ENCODE results near the gene ATP8B4.
"Not testable (repeated sequence)": the region's sequence is repeated elsewhere in the genome, so short reads cannot be mapped to it uniquely, and the experiment has no call there.

Gene ATP8B4

DNA sequence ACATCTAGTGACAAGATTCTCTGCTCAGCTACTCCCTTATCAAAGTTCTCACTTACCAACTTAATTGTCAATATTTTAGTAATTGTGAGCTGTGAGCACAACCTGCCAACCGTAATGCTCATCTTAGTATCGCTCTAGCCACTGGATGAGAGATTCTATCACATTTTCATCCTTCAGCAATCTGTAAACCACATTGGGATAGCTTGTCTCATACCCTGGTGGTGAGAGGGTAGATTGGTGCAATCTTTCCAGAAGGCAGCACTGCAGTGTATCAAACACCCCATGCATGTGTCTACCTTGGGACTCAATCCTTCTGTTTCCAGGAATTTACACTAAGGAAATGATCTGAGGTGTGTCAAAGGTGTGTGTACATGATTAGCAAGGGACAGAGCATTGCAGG lies 18.9 kb upstream of the ATP8B4 start:
- DNase-seq: peak; percentile 11

DNA sequence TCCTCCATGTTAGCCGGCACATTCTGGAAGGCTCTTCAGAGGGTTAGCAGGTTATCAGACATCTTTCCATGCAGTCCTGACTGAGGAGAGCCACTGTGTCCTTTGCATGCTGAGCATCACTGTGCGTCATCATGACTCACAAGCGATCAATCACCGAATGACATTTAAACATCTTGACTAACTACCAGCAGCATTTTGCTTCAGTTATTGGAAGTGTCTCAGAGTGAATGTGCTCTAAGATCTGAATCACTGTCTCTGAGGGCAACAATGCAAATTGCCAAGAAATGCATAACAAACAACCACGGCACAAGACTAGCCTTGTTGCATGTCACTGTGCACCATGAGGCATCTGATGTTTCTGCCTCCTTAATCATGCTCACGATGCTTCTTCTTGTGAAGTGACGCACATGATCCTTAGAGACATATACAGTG lies 18.3 kb upstream of the ATP8B4 start:
- DNase-seq: peak; percentile 96

DNA sequence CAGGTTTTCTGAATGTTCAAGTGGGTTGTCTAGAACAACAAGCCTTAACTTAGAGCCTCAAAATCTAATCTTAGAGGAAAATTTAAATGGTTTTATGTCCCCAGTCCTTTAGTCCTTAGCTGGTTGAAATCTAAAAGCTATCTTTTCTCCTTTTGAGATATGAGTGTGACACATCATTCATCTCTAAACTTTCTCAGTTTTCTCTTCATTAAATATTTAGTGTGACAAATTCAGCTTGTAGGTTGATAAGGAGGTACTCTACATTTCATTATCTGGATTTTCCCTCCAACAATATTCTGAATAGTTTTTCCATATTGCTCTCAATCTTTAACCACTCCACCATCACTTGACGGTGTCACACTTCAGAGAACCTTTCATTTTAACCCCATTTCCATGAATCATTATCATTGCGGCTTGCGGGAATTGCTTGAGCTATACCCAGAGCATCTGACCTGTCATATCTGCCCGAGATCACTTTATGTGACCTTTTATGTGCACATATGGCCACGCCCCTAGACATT lies 16.1 kb upstream of the ATP8B4 start:
- peak; percentile 78 for DNase-seq

DNA sequence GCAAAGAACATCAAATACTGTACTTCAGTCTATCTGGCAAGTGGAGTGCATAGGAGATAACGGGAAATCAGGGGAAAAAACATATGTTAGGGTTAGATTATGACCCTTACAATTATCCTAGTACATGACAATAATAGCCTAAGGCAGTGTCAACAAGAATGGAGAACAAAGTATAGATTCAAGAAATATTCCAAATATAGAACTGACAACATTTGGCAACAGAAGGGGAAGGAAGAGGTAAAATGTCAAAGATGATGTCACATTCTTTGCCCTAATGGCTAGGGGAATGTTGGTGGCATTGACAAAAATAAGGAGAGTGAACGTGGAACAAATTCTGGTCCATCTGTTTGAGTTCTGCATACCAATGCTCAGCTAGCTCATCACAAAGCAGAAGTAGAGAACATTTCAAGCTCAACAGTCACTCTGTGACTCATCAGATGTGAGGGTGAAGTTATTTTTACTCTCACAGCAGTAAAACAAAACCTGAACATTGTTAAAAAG lies 15.5 kb upstream of the ATP8B4 start:
- DNase-seq: peak; percentile 92

DNA sequence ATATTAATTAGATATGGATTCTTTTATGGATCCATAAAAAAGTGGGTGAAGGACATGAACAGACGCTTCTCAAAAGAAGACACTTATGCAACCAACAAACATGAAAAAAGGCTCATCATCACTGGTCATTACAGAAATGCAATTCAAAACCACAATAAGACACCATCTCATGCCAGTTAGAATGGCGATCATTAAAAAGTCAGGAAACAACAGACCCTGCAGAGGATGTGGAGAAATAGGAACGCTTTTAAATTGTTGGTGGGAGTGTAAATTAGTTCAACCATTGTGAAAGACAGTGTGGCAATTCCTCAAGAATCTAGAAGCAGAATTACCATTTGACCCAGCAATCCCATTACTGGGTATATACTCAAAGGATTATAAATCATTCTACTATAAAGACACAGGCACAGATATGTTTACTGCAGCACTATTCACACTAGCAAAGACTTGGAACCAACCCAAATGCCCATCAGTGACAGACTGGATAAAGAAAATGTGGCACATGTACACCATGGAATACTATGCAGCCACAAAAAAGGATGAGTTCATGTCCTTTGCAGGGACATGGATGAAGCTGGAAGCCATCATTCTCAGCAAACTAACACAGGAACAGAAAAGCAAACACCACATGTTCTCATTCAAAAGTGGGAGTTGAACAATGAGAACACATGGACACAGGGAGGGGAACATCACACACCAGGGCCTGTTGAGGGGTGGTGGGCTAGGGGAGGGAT lies 13.4 kb upstream of the ATP8B4 start:
- not testable (repeated sequence) for DNase-seq

DNA sequence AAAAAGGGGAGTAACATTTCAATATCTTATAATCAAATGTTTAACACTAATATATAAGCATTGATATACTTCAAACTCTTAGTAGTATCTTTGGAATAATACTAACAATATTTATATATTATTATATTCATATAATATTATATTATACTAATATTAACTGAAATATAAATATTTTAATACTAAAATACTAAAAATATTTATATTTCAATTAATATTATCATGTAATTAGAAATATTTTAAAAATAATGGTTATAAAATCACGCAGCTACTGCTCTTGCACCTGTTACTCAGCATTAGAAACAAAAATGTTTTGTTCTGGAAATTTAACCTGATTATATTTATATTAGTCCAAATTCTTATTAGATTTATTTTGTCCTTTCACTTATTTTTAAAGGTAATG lies 12.6 kb upstream of the ATP8B4 start:
- no peak for DNase-seq

DNA sequence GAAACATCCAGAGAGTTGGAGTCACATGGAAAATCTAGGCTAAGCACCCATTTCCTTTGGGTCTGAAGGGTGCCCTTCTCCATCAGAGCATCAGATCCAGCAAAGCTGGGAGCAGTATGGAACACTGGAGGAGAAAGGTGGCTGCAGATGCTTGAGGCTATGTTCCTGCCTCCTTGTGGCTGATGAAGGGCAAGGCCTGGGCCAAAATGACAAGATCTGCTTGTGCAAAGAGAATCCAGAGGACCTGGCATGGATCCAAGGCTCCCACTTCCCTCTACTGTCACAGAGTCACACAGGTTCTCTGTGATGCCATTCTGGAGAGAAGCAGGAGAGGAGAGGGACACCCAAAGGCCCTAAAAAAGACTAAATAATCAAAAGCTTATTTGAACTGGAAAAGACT lies 9.2 kb upstream of the ATP8B4 start:
- no peak for DNase-seq

DNA sequence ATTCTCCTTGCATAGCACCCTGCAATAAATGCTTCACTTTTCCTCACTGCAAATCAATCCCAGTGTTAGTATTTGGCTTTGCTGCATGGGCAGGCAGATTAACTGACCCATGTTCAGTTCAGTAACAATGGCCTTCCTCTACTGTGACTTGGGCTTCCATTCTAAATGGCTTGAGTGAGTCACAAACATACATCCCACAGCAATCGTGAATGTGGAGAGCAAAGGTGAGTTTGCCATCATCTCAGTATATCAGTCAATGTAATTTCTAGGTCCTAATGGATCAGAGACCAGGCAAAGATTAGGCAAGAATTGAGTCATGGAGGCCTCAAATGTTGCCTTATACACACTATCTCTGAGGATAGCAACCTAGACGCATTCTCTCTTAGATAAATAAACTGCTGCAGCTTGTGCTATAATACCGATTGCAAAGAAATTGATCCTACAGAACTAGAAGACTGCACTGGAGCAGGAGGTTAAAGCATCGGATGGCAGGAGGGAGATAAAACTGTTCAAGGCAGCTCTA lies 8.3 kb upstream of the ATP8B4 start:
- DNase-seq: no peak

DNA sequence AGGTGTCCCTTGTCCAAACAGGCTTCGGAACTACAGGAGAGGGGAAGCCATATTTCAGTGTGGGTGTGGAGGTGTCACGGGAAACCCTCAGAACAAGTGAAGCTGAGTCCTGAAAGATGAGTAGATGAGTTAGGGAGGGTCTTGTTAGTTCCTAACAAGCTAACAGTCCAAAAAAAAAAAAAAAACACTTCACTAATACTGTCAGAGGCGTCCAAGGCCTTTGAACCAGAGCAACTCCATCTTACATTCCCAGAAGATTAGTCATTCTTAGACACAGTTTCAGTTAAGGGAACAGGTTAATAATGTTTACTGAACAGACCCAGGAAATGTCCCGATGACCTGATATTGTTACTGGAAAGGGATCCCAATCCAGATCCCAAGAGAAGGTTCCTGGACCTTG lies 7.0 kb upstream of the ATP8B4 start:
- DNase-seq: no peak

DNA sequence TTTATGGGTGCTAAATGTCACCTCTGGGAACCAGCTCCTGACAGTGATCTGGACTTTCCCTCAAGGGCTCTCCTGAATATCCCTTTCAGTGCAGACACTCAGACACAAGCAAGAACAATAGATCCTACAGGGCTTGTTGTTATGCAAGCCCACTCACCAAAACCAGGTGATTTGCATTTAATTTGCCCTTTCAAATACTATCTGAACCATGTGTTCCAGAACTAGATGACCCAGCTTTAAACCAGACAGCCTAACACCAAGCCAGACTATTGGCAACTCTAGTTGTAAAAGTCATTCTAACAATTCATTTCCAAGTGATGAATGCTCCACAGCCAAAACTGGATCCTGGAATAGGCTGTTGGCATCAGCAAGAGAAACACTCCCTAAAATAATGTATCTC lies 5.6 kb upstream of the ATP8B4 start:
- no peak for DNase-seq

DNA sequence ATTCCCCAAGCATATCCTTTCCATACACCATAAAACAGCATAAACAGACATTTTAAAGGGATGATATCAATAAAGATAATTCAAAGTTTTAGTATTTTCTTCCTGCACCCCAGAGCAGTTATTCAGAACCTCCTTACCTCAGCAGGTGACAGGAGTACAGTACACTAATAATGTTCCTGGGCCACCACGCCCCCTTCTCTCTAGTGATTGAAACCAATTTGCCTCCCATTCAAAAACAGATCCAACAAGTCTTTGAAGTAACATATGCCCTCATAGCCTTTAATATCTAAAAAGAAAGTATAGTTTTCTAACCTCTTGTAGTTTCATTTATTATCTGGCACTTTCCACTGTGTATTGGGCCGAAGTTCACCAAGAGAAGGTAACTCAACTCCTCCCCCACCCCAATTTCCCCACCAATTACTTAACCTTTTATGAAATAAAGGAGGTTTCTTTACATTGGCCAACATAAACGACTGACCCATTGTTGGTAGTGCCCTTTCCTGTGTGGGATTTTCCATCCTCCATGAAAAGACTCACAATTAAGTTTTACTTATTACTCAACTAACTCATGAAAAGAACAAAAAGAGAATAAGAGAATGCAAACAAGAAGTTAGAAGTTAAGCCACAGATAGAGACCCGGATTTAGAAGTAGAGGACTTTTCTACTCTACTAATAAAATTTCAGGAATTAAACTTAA lies 5.0 kb upstream of the ATP8B4 start:
- no peak for DNase-seq

DNA sequence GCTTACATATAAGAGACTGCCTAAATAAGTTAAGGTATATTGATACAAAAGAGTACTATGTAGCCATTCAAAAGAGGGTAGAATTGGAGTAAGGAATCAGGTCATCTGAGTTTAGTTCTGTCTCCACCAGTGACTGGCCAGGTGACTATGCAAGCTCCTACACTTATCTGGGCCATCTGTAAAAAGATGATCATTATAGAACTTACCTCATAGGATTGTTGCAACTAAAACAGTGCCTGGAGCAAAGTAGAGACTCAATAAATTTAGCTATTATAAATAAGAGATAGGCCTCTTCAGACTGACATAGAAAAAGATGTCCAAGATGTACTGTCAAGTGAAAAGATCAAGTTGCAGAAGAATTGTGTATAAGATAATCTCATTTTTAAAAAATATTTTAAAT lies 1.7 kb upstream of the ATP8B4 start:
- DNase-seq: no peak

DNA sequence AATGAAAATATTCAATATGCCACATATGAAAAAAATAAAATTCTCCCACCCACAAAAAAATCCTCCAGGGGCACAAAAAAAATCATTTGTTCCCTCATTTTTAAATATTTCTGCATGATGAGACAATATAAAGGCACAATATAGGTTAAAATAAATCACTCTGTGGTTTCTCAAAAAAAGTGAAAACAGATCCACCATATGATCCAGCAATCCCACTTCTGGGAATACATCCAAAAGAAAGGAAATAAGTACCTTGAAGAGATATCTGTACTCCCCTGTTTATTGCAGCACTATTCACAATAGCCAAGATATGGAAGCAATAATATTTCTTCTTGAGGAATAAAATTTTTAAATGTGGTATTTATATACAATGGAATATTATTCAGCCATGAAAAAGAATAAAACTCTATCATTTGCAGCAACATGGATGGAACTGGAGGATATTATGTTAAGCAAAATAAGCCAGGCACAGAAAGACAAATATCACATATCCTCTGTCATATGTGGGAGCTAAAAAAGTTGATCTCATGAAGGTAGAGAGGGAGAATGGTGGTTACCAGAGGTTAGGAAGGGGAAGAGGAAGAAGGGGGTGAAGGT lies 1.5 kb downstream of the ATP8B4 start:
- no peak for DNase-seq

DNA sequence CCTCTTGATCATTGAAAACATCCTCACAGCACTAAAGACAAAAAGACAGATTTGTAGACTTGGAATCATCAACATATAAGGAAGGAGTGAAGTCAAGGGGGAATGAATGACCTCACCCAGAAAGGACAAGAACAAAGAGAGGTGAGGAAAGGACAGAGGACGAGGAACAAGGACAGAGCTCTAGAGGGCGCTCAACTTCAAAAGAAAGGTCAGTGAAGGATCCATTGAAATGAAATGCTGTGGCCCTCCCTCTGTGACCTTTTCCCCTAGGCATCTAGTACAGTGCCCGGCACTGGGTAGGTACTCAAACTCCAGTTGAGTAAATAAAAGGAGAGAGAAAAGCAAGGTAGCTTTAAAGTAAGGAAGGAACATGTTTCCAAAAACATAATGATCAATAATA lies 2.6 kb downstream of the ATP8B4 start:
- DNase-seq: peak; percentile 64

DNA sequence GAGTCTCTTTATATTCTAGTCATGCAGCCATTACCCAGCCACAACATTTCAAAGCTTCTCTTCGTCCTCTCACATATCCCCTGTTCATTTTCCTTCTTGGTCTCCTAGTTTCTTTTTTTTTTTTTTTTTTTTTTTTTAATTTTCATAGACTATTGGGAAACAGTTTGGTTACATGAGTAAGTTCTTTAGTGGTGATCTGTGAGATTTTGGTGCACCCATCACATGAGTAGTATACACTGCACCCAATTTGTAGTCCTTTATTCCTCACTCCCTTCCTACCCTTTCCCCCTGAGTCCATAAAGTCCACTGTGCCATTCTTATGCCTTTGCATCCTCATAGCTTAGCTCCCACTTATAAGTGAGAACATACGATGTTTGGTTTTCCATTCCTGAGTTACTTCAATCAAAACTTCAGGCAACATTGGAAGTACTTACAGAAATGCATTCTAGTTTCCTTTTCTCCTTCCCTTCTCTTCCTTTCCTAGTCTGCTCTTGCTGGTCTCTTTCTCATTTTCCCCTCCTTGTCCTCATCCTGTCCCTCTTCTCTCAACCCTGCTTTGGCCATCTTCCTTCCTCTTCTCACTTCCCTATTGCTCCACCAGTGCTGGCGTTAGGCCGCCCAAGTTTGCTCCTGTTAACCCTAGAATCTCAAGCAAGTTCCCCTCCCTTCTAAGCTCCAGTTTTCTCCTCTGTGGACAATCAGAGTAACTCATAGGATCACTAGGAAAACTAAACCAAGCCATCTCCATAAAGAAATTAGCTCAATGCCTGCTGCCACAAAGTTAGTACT lies 4.8 kb downstream of the ATP8B4 start:
- no peak for DNase-seq

DNA sequence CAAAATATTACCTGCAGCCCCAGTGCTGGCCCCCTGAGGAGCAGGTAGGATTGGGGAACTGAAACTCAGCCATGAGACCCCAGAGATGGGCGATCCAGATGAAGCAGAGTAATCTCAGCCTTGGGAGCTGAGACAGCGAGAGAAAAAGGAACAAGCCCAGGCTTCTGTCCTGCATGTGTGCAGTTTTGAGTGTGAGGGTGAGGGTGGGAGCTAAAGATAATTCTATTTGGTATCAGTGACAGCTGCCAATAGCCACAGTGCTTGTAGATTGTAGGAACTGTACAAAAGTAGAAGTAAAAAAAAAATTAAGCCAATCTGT lies 5.9 kb downstream of the ATP8B4 start:
- no peak for DNase-seq

DNA sequence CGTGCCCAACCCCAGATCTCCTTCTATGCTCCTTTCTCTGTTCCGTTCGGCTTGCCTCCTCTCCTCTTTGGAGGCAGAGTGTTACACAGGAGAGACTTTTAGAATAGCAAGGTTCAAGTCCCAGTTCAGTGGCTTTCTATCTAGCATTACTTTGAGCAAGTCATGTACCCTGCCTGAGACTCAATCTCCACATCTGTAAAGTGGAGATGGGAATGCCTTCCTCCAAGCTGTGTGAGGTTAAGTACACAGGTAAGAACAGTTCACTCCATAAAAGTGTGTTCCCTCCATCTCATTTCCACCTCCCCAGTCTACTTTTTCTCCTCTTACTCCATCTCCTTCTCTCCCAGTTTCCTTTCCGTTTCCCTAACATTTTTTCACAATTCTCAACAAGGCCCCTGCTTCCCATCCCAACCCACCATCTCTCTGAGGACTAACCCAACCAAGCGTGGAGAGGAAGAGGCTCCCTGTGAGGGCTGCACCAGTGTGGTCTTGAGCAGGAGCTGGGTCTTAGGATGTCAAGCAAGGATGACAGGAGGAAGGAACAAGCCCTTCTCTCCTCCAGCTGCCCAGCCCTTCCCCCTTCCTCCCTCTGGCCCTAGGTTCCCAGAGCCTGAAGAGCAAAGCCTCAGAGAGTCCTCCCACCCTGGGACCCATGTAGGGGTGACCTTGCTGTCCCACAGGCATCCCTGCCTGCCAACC lies 6.4 kb downstream of the ATP8B4 start:
- DNase-seq: no peak

DNA sequence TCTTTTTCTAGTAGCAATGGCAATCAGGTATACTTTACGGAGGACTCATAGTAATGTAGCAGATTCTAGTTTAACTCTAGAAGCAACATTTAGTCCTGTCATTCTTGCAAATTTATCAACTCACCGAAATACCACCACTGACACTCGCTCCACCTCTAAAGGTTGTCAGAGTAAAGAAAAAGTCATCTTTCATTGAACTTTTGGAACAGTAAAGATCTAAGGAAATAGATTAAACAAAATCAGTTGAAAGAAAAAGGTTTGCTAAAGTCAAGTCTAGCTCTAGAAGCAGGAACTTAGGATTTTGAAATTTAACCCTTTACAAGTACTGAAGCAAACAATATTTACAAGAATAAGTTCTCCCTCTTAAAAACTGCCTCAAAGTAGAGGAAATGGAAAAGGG lies 8.7 kb downstream of the ATP8B4 start:
- no peak for DNase-seq

DNA sequence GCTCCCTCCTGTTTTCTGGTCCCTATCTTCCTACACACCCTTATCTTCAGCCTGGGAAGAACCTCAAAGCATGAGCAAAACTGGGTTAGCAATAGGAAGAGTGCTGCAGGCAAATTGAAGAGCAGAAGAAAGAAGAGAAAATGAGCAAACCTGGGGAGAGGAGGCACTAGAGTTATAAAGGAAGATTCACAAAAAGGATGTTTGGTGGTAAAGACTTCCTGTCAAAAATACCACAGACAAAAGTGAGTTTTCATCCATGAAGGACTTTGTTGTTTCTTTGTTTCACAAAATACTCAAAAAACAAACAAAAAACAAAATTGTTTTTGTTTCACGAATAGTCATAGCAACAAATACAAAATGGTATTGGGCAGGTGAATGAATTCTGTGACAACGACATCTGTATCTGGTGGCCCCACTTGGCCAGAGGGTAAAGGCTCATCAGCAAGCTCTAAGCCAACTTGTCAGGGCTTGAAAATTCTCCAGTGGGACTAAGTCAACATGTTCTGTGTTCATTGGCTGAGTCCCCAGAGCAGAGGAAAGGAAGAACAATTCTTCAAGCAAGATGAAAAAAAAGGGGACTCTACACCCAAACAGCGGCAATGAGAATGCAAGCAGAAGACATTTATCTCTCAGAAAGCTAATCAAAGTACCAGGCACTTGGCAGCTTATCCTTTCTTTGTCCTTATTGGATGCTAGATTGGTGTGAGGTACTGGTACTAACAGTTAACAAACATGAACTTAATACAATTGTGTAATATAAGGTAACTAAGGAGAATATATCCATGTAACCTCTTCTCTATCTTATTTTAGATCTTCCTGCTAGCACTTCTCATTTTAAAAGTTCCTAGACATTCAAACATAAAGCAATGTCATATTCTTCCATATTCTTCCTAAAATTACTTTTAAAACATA lies 9.7 kb downstream of the ATP8B4 start:
- DNase-seq: no peak

DNA sequence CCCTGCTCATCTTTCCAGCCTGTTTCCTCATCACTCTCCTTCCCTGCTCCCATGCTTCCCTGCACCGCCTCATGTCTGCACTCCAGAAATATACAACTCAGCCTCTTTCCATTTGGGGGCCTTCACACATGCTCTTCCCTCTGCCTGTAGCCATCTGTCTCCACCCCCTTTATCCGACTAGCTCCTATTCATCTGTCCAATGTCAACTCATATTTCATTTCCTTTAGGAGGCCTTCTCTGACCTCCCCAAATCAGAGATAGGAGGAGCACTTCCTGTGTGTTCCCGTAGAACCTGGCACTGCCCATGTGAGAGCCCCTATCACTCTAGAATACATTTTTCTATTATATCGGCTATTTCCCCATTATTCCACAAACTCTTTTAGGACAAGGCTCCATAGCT lies 10.6 kb downstream of the ATP8B4 start:
- DNase-seq: no peak

Measured in HCEC 1CT (cell line).